Stimulated activated CD8-positive, alpha-beta memory T cell treated with anti-CD3 and anti-CD28 coated beads, Interleukin-2, amount 100 ng/mL, for 1 hour (primary cell): ENCODE results near the gene ADAM8.

Source experiments
- DNase-seq, 2 donors: peaks; one replicate each; pipeline ENCODE4 v3.0.0-alpha.2; 2020; ENCODE audit warnings: low read depth in 2 of 2

ADAM8 gene

DNA sequence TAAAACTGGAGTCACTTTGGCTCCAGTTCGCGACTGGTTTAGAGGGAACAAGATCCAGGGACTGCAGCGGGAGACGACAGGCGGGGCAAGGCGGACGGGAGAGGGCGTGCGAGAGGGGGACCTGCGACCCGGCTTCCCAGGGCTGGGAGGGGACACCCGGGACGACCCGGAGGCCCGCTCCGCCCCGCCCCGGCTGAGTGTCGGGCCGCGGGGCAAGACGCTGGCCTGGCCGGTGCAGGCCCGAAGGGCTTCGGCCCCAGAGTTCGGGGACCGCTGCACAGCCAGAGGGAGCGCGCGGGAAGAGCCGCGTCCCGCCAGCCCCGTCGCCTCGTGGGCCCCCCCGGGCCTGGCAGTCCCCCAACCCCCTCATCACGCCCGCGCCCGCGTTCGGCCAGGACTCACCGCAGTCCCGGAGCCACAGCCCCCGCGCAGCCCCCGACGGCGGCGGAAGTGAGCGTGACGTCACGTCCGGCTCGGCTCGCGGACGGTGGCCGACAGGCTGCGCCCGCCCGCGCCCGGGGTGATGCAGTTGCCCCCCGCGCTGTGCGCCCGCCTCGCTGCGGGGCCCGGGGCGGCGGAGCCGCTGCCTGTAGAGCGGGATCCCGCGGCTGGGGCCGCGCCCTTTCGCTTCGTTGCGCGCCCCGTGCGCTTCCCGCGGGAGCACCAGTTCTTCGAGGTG is 31.9 kb upstream of the ADAM8 start, which contains the start of the genes TUBGCP2 and ZNF511:
Gene TUBGCP2 (minus strand): TSS at position 452 of the 679 bp plus-strand sequence. CDS start 5,931 bp downstream, outside the sequence.
Gene ZNF511 (plus strand): TSS at position 494 of the 679 bp plus-strand sequence. CDS start 30 bp downstream, at position 524.
- peak; percentile 79 to 84 for DNase-seq

DNA sequence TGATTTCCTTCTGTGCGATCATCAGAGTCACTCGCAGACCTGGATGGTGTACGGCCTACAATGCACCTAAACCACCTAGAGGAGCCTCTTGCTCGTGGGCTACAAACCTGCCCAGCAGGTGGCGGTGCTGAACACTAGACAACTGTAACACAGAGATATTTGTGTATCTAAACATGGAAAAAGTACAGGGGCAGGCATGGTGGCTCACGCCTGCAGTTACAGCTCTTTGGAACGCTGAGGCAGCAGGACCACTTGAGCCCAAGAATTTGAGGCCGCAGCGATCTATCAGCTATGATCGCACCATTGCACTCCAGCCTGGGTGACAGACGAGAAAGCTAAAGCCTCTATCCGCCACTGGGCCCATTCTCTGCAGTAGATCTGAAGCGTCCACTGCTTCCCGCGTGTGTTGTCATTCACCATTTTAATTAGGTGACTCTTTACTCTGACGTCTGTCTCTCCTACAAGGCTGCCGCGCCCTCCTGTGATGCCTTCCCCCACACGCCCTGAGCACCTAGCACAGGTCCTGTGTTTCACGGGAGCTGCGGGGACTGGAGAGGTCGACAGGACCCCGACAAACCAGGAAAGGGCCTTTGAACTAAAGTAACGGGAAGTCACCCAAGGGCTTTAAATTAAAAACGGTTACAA is 31.2 kb upstream of the ADAM8 start:
- peak; percentile 62 to 73 for DNase-seq

DNA sequence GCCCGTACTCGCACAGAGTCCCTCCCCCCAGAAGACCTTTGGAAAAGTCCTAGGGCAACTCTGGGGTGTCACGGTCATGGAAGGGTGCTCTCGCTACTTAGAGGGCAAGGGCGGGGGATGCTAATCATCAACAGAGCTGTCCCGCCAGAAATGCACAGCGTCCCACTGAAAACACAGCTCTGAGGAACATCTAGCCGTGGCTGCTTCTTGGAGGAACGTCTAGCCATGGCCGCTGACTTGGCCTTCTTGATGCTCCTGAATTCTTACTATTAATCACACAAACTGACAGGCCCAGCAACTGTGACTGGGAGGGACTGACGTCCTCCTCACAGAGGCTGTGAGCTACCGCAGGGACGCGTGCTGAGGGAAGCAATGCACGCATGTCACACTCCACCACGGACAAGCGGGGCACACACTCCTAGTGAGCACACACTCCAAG is 30.3 kb upstream of the ADAM8 start:
- no peak for DNase-seq

DNA sequence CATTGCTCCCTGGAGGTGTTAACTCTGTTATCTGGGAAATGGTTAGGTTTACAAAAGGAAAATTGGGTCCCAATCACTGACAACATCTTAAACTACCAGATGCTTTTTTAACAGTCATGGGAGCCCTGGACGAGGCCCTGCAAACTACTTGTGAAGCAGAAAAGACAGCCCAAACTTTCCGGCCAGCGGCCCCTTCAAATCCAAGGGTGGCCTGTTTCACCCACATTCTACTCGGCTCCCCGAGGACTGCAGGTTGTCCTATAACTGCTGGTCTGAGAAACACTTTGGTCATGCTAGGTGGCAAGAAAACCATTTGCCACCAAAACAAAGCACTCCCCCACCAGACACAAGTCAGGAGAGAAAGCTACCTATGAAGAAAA is 29.4 kb upstream of the ADAM8 start:
- DNase-seq: no peak

DNA sequence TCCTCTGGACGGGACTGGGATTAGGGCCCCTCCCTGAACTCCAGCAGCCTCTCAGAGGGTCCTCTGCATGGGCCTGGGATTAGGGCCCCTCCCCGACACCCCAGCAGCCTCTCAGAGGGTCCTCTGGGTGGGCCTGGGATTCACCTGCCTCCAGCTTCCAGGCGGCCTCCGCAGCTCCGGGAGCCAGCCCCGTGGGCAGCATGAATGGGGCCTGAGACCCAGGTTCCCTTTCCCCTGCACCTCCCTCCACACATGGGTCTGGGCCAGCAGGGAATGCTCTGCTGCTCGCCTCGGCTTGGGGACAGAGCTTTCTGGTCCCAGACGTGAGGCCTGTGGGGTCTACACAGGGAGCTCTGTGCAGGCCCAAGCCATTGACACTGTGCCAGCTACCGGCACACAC is 26.5 kb upstream of the ADAM8 start:
- DNase-seq: no peak

DNA sequence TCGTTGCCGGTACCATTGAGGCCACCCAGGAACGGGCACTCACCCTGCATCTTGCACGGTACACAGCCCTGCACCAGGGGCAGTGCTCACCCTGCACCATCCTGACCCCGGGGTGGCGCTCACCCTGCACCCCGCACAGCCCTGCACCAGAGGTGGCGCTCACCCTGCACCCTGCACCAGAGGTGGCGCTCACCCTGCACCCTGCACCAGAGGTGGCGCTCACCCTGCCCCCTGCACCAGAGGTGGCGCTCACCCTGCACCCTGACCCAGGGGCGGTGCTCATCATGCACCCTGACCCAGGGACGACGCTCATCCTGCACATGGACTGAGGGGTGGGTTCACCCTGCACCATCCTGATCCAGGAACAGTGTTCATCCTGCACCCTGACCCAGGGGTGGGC is 25.6 kb upstream of the ADAM8 start:
- no peak for DNase-seq

DNA sequence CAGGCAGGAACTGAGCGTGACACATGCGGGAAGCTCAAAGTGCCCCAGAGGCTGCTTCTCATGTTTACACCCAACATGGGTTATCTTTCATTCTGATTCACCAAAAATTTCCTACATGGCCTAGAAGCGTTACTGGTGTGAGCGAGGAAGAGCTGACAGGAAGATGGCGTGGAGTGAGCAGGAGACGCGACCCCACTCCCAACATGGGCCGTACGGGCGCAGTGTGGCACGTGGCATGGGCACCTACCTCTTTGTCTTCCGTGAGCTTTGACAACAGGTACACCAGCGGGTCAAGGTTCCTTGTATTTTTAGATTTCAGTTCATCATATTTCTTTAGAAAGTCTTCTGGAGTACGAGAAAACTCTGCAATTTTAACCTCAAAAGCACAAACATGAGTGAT is 23.1 kb upstream of the ADAM8 start:
- no peak for DNase-seq

DNA sequence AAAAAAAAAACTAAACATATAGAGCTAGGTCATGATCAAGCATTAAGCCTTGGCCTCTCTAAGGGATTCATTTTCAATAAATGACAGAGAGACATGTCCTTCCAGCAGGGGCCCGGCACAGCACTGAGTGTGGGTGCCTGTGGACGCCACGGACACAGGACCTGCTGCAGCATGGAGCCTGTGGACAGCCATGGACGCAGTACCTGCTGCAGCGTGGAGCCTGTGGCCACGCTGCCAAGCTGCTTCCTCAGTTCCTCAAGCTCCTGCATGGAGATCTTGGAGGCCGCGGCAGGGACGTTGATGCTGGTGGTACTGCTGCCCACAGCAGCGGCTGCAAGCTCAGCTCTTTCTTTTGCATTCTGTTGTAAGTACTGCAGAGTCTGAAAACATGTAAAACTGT is 22.6 kb upstream of the ADAM8 start:
- no peak for DNase-seq

DNA sequence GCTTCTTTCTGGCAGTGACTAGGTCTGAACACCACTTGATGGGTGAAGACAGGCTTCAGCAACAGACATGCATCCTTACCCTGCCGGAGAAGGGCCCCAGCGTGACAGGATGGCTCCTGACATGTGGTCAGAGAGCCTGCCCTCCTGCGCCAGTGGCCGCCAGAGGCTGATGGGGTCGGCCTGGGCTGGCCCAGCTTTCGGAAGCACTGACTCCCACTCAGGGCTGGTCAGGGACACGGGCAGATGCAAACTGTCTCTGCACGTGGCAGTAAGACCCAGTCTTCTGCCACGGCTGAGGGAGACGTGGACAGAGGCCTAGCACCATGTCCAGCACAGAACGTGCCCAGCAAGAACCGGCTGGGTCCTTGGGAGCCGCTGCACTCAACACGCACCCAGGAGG is 21.8 kb upstream of the ADAM8 start:
- DNase-seq: no peak

DNA sequence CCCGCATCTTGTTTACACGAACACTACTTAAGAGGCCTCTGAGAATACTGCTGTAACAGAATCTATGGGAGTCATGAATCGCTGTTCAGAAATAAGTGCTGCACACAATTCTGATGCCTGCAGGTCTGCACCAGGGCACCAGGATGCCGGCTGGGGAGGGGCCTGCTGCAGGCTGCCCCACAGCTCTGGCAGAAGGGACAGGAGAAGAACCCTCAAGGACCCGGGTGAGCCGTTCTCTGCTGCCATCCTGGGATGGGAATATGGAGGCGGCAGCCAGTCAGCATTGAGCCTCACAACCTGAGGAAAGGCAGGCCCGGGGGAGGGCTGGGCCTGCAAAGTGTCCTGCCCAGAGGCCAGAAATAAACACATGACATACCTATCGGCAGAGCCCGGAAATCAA is 20.8 kb upstream of the ADAM8 start:
- no peak for DNase-seq

DNA sequence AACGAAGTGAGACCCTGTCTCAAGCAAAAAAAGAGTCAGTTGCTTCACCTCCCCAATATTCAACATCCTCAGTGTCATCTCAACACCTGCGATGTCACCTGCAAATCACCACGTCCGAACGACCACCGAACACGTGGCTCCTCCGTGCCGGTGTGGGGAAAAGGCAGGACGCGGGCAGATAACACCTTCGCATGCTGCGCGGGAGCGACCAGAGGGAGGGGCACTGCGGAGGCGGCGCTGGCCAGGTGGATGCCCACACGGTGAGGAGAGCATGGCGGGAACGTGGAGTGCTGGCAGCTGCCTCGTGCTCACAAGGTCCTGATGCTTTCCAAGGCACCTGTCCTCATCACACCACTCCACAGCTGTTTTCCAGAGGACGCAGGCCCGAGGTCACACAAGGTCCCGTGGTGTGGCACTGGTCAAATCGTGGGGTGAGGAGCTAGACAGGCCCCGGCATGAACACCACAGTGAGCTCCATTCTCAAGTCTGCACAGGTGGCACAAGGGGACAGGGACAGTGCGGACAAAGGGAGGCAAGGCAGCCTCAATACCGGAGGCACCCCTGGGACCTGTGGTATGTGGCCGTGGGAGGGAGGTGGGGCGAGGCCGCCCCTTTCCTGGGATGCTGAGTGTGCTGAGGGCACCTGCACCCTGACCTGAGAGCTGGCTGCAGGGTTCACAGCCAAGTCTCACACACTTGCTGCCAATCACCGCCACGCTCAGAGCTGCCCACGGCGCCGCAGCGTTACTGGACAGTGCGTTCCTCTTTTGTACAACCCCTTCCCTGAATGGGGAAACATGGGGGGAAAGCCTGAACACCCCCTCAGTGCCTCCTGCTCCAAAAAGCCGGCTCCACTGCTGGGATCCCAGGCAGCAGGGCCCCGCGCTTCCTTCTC is 19.0 kb upstream of the ADAM8 start:
- no peak for DNase-seq

DNA sequence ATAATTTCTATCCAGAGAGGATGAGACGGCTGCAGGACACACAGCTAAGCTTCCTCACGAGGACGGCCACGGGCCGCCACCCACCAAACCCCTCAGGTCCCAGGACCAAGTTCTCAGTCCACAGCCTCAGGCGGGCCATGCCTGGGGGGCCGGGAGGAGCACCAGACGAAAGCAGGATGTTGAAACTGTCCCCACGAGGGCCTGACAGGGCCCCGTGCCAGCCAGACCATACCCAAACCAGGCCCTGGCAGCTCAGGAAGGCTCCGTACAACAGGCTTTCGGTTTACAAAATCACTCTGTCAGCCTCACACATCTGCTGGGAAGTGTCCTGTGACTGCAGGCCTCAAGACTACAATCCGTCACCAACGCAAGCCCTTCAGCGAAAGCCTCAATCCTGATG is 17.5 kb upstream of the ADAM8 start:
- DNase-seq: no peak

DNA sequence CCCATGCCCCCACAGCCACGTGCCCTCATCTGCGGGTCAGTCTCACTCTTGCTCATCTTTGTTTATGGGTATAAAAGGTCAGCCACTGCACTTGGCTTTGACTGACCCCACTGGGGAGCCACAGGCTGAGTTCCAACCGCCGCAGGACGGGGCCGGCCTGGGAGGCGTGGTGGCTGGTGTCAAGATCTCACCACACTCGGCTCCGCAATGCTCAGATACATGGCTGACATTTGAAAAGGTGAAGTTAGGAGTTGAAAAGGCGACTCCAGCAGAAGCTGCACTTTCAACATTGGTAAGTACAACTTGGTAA is 17.1 kb upstream of the ADAM8 start:
- DNase-seq: no peak

DNA sequence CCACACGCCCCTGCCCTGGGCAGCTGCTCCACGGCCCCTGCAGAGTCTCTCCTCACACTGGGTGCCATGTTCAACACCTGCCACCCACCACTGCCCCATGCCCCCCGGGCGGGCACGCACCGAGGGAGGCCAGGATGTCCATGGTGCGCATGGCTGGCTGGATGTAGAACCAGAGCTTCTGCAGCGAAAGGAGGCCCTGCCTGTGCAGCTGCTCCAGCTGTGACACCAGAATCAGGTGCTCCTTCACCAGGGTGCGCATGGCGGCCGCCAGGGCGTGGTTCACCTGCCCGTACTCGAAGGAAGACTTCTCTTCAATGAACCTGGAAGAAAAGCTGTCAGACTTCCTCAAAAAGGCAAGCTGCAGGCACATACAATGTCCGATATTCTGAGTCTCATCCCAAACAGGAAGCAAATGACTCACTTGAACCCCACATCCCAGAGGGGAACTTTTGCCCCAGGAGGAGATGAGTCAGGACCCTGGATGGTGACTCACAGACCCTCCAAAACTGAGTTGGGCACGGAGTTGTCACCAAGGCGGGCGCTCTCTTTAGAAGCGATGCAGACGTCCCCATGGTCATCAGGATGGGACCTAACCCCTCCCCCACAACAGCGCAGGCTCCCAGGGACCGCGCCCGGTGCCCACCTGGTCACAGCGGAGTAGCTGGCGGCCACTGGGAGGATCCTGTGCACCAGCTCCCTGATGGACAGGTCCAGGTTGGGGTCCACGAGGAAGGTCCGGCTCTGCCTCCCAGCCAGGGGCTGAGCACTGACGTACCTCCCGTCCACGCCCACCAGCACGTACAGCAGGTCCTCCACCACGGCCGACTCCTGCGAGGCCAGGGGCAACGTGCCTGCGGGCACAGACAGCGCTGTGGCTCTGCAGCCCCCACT is 16.5 kb upstream of the ADAM8 start:
- DNase-seq: no peak

DNA sequence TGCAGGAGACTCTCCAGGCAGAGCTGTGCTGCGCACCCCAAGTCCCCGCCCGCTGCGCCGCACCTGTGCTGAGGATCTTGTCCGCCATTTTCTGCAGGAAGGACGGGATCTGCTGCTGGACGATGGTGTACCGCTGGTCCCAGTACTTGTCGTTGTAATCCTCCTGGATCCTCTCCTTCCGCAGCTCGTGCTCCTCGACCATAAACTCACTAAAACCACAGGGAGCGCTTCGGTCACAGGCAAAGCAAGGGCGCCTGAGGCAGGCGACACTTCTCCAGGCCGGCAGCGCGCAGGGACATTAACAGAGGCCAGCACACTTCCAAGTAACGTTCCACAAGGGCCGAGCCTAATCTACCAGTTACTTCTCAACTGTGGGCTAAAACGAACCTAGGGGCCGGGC is 13.1 kb upstream of the ADAM8 start:
- DNase-seq: no peak

DNA sequence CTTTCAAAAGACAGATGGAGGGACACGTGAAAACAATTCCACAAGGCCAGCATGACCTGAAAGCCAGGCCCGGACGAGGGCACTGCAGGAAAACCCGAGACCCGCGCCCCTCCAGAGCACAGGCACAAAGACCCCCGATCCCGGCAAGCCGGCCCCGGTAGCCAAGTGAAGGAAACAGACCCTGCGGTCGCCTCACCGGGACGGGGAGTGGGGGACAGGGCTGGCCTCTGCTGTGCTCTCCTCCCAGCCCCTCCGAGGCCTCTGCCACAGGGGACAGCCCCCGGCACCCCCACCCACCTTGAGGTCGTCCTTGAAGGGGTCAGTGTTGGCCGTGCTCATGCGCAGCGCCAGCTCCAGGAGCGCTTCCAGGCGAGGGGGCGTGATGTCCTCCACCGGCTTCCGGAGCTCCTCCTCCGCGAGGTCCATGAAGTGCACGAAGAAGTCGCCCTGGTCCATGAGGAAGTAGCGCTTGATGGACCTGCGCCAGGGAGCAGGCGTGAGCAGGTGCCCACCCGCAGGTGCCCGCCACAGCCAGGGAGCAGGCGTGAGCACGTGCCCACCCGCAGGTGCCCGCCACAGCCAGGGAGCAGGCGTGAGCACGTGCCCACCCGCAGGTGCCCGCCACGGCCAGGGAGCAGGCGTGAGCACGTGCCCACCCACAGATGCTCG is 11.3 kb upstream of the ADAM8 start:
- no peak for DNase-seq

DNA sequence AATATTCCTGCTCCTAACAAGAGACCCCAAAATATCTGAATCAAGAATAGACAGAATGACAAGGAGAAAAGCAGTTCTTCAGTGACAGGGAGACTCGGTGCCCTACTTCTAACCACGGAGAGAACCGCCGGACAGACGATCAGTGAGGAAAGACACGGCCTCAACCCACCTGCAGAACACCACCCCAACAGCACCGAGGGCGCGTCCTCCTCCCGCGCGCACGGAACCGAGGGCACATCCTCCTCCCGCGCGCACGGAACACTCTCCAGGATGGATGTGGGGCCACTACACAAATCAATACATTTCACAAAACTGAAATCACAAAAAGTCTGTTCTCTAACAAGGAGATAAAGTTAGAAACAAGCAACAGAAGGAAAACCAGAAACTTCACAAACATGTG is 9.7 kb upstream of the ADAM8 start:
- no peak for DNase-seq

DNA sequence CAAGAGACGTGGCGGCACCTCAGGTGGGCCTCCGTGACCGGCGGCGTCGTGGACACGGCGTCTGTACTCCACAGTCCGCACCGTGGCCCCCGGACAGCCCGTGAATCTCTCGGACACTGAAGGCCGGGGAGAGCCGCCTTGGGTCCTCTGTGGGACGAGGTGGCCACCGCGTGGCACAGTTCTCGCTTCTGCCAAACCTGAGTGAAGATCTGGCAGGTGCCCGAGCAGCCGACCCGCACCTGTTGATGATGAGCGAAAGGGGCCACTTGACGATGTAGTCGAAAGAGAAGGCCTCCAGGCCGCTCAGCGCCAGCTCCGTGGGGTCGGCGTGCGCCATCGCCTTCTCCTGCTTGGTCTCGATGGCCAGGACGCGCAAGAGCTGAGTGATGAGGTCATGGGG is 8.5 kb upstream of the ADAM8 start:
- DNase-seq: no peak

DNA sequence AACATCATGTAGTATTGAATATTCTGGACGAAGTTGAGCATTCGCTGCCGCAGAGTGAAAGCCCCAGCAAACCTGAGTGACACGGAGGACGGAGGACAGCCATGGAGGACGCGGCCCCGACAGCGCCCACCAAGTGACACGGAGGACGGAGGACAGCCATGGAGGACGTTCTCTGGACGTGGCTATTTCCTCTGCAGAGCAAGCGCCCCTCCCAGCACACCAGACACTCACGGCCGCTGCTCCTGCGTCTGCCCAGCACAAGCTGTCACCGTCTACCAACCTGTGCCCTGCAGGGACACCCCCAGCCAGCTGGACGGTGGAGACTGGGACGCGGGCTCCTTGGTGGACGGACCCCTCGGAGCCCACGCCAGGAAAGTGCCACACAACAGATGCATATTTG is 7.3 kb upstream of the ADAM8 start:
- DNase-seq: no peak

DNA sequence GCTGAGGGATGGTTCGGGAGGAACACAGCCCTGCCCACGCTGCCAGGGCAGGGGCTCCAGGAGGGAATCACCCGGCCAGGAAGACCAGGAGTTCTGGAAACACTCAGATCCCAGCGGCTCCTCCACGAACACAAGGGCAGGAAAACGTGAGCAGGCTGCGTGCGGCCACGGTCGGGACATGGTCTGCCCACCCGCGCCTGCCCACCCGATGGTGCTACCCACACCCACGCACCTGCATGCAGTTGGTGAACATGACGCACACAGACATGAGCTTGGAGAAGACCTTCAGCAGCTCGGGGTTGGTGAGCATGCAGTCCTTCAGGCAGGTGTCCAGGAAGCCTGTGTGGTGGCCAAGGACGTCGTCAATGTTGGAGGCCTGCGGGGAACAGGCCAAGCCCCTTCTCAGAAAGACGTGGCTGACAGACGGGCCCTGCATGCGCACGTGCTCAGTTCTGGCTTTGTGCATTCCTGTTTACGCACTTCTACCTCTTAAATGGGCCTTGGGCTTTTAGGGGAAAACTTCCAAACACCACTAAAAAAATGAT is 6.2 kb upstream of the ADAM8 start:
- no peak for DNase-seq
